Measurements from ENCODE around the gene EPS8L2. TPM values are rescaled to one million over a fixed set of nuclear protein-coding genes. Genes with fewer than 3 reads are reported as not detected.

EPS8L2 gene
- total and polyA plus RNA-seq, 2 of the 8 experiments (the other 6 are each of a cell fraction or from before 2014, with no cell fraction given): 38.5 to 57.0 TPM

- Histone ChIP-seq H3K79me1 (ENCODE audit: low read depth, low read length) (no peaks in the 10 kb centered on the region), H3K14ac (ENCODE audit: insufficient read length) (no peak overlapping the region), H2BK5ac (ENCODE audit: low read depth, low read length) (peak overlapping the region; percentile 49; the same call in 1 of the 2 replicates), H3K4ac (replicated peaks; ENCODE audit: insufficient read length, low read depth, low read length) (peak overlapping the region; percentile 84), H3K27me3 (replicated peaks in 1 of 4; ENCODE audit: control insufficient read depth in 3 of 4, extremely low read depth in 1 of 4, insufficient read depth in 3 of 4, low read length in 3 of 4) (peaks cover 0 to 8% (median 8%) of the 10 kb centered on the region in 4 experiments; a peak in 4 of 7 replicates), H3K9ac (replicated peaks in 1 of 4; ENCODE audit: extremely low read depth in 1 of 4, low read depth in 3 of 4, low read length in 3 of 4) (no peak overlapping the region), H4K8ac (ENCODE audit: extremely low read depth, insufficient read depth, low read length) (no peak overlapping the region), H2BK12ac (ENCODE audit: low read depth, low read length) (peak overlapping the region; percentile 63; the same call in 1 of the 2 replicates), H2AK5ac (ENCODE audit: low read depth, low read length) (peak overlapping the region; percentile 65; the same call in 1 of the 2 replicates), H3K4me3 (ENCODE audit: extremely low read depth in 1 of 4, insufficient read depth in 2 of 4, low read depth in 3 of 4, low read length in 4 of 4) (peak overlapping the region in 3 of 4 experiments; percentile 19 to 49 (median 36); a peak in 5 of 8 replicates), H3K4me2 (ENCODE audit: insufficient read depth in 1 of 2, low read depth in 2 of 2, low read length in 2 of 2) (peak overlapping the region; percentile 25 to 79; a peak in 3 of 4 replicates), H4K5ac (ENCODE audit: insufficient read length, low read depth, low read length) (no peak overlapping the region), H3K27ac (ENCODE audit: low read depth, low read length) (no peak overlapping the region), H2BK20ac (ENCODE audit: low read length) (no peak overlapping the region), H3K18ac (ENCODE audit: extremely low read depth, low read length) (peak overlapping the region; percentile 51), H3K79me2 (ENCODE audit: control insufficient read depth in 1 of 2, insufficient read depth in 2 of 2, low read length in 2 of 2) (no peaks in the 10 kb centered on the region), H3K36me3 (ENCODE audit: control insufficient read depth in 2 of 4, insufficient read depth in 4 of 4, low read length in 3 of 4) (no peaks in the 10 kb centered on the region), H4K20me1 (replicated peaks in 1 of 2; ENCODE audit: control insufficient read depth in 1 of 2, insufficient read depth in 2 of 2, low read length in 2 of 2) (no peaks in the 10 kb centered on the region), H3K56ac (replicated peaks; ENCODE audit: insufficient read length, low read depth, low read length) (no peak overlapping the region), H2BK15ac (ENCODE audit: low read length) (peak overlapping the region; percentile 10; the same call in 1 of the 2 replicates), H3K23ac (ENCODE audit: insufficient read length) (no peak overlapping the region), H2AFZ (ENCODE audit: low read length) (no peak overlapping the region), H4K91ac (replicated peaks; ENCODE audit: insufficient read length, low read length) (no peak overlapping the region), H2BK120ac (replicated peaks; ENCODE audit: low read depth, low read length) (no peak overlapping the region), H3K23me2 (ENCODE audit: low read depth, low read length) (peaks cover 2% of the 10 kb centered on the region; the same call in 1 of the 2 replicates), H3K4me1 (replicated peaks in 1 of 4; ENCODE audit: control insufficient read depth in 3 of 4, insufficient read depth in 4 of 4, low read length in 3 of 4) (peaks cover 0 to 7% (median 5%) of the 10 kb centered on the region in 4 experiments; a peak in 5 of 7 replicates), H3K9me3 (ENCODE audit: insufficient read depth in 2 of 2, low read depth in 1 of 2, low read length in 1 of 2) (no peaks in the 10 kb centered on the region)
- TF ChIP-seq JUND (IDR thresholded peaks at IDR 0.05; ENCODE audit: low read length) (no peak), EGR1 (IDR thresholded peaks at IDR 0.05; ENCODE audit: borderline replicate concordance, low read depth, low read length) (no peak), CTBP2 (IDR thresholded peaks at IDR 0.05; ENCODE audit: borderline replicate concordance, insufficient read depth, insufficient read length, low read length) (no peak), MAX (IDR thresholded peaks at IDR 0.05) (no peak)
- FAIRE-seq (no peak), DNase-seq (ENCODE audit: low read depth in 1 of 2, low spot score in 2 of 2) (no peak)
- ChIA-PET POLR2A (ENCODE audit: partially characterized antibody) (interaction anchor here (0.6 to 3.5 kb wide), 9 partner anchors 17 to 185 kb away, joined by 3 to 25 read pairs (median 3); partner anchors contain the start of genes DRD4, HRAS and TALDO1), CTCF (ENCODE audit: partially characterized antibody) (interaction anchor here (0.5 to 15.4 kb wide), 12 partner anchors 8 to 200 kb away, joined by 3 to 395 read pairs (median 3); partner anchors contain the start of genes EPS8L2, TALDO1 and TMEM80)
- WGBS, 2 experiments (ENCODE audit: extremely low coverage in 1 of 2, insufficient coverage in 1 of 2, insufficient read length in 1 of 2, insufficient replicate concordance in 2 of 2, low coverage in 1 of 2, low lambda C conversion rate in 2 of 2, missing lambda C conversion rate in 1 of 2): 82% methylated on average over 28 of the region's 35 CpGs; no CpG with 5 or more reads in 1 of the 2 experiments
Measured at GRCh38 chr11:720017-720641, 14.1 kb downstream of the EPS8L2 start.

Data from H1 (cell line).